Sigmoid colon (tissue), 7 donors: ENCODE results near the gene COL8A1. TPM values are rescaled to one million over a fixed set of nuclear protein-coding genes. Genes with fewer than 3 reads are reported as not detected.

Experiments used
- polyA plus RNA-seq, 3 donors: library from polyadenylated mRNA; stranded (reverse); fragments of 200-250 nt; gene quantifications; one replicate each; pipeline ENCODE4 v1.2.3, GENCODE V29; 2013
- total RNA-seq, 4 donors: library from RNA; depleted of rRNA; stranded (reverse); fragments of >200 nt; gene quantifications; one replicate each; pipeline ENCODE4 v1.1.0, GENCODE V29; 2016
- donor health status: healthy with polysubstance abuse.
- donor health status: Bipolar disorder and iron deficiency.
- donor health status: healthy.

COL8A1 gene
- total and polyA plus RNA-seq, 7 donors: 0.23 to 39.6 (median 15.3) TPM

Other genes with a start within 250 kb of the COL8A1 start
- 10 to 100 TPM; 11.1 to 19.4 (median 16.6) TPM for gene CMSS1, start 179.3 kb downstream of the COL8A1 start, total RNA-seq
- gene CMSS1, start 179.3 kb downstream of the COL8A1 start, polyA plus RNA-seq: 10 to 100 TPM in 1 of 3 donors, 1 to 10 TPM in 2; 6.0 to 19.2 (median 7.6) TPM